WTC11 (cell line): Measurements from ENCODE around the gene RBFOX2. TPM values are rescaled to one million over a fixed set of nuclear protein-coding genes. Genes with fewer than 3 reads are reported as not detected.

Source experiments
- ATAC-seq: fragments of 200-7000 bp; cut with Tn5 transposase; 2 replicates; pipeline ENCODE4 v1.10.0; 2021; ENCODE audit warnings: mild to moderate bottlenecking, moderate library complexity
- CTCF ChIA-PET: fragments of 300-600 bp; sonication (Branson Sonifier 250); formaldehyde crosslinking; loops from one replicate; lab custom pipeline; 2021; ENCODE audit warnings: antibody characterized with exemption; lab: Charles Lee
- POLR2A ChIA-PET: fragments of 350-600 bp; sonication (Branson Sonifier 250); formaldehyde crosslinking; loops from one replicate; lab custom pipeline; 2021; ENCODE audit warnings: antibody characterized with exemption; lab: Charles Lee
- DNase-seq: peaks from one replicate; pipeline ENCODE4 v3.0.0; 2021; ENCODE audit warnings: low spot score
- H3K27ac Mint-ChIP-seq: 2 replicates; pipeline ENCODE4 v1.8.0; 2021; ENCODE audit warnings: mixed read lengths
- H3K27me3 Mint-ChIP-seq: 2 replicates; pipeline ENCODE4 v1.8.0; 2021; ENCODE audit warnings: low read depth, mild to moderate bottlenecking, moderate library complexity, mixed read lengths
- H3K36me3 Mint-ChIP-seq: 2 replicates; pipeline ENCODE4 v1.8.0; 2021; ENCODE audit warnings: mixed read lengths
- H3K4me1 Mint-ChIP-seq: 2 replicates; pipeline ENCODE4 v1.8.0; 2022; ENCODE audit warnings: mixed read lengths
- H3K4me3 Mint-ChIP-seq: 2 replicates; pipeline ENCODE4 v1.8.0; 2021; ENCODE audit warnings: mild to moderate bottlenecking, moderate library complexity, mixed read lengths
- H3K9me3 Mint-ChIP-seq: 2 replicates; pipeline ENCODE4 v1.8.0; 2021; ENCODE audit warnings: mixed read lengths
- ATF1 ChIP-seq: sonication (generic); formaldehyde crosslinking; IDR thresholded peaks from 2 replicates; pipeline ENCODE4 v1.8.1; 2023; ENCODE audit warnings: mild to moderate bottlenecking, moderate library complexity, missing genetic modification reagents
- ELF4 ChIP-seq: sonication (generic); formaldehyde crosslinking; IDR thresholded peaks from 2 replicates; pipeline ENCODE4 v1.8.1; 2022; ENCODE audit warnings: low read depth, mild to moderate bottlenecking, moderate library complexity, missing genetic modification reagents
- GABPB1 ChIP-seq: sonication (generic); formaldehyde crosslinking; IDR thresholded peaks from 2 replicates; pipeline ENCODE4 v1.8.1; 2023; ENCODE audit warnings: mild to moderate bottlenecking, missing genetic modification reagents
- KAT7 ChIP-seq: sonication (generic); formaldehyde crosslinking; IDR thresholded peaks from 2 replicates; pipeline ENCODE4 v1.8.1; 2023; ENCODE audit warnings: missing genetic modification reagents, mild to moderate bottlenecking, borderline replicate concordance
- NFATC4 ChIP-seq: fragments of 250-450 bp; sonication (Bioruptor Pico); IDR thresholded peaks from 2 replicates; pipeline ENCODE4 v1.9.0; 2021; ENCODE audit warnings: mild to moderate bottlenecking
- NFYB ChIP-seq: sonication (generic); formaldehyde crosslinking; conservative IDR thresholded peaks from 2 replicates; pipeline ENCODE4 v1.8.0; 2022; ENCODE audit warnings: low read depth, missing genetic modification reagents
- TCF7 ChIP-seq: sonication (generic); formaldehyde crosslinking; IDR thresholded peaks from 2 replicates; pipeline ENCODE4 v1.8.0; 2022; ENCODE audit warnings: mild to moderate bottlenecking, low read depth, missing genetic modification reagents, moderate library complexity
- ZNF138 ChIP-seq: sonication (generic); formaldehyde crosslinking; conservative IDR thresholded peaks from 2 replicates; pipeline ENCODE4 v1.8.1; 2022; ENCODE audit warnings: mild to moderate bottlenecking, moderate library complexity, missing genetic modification reagents
- ZNF219 ChIP-seq: sonication (generic); formaldehyde crosslinking; IDR thresholded peaks from 2 replicates; pipeline ENCODE4 v1.8.0; 2023; ENCODE audit warnings: missing genetic modification reagents, mild to moderate bottlenecking, borderline replicate concordance
- total RNA-seq: library from RNA; stranded (reverse); gene quantifications from 3 replicates; pipeline ENCODE4 v1.2.3, GENCODE V29; 2021
- TF ChIP-seq, protein P1 (sequence below): fragments of 250-450 bp; sonication (Bioruptor Pico); IDR thresholded peaks from 2 replicates; pipeline ENCODE4 v1.9.0; 2021; ENCODE audit warnings: mild to moderate bottlenecking, borderline replicate concordance
- TF ChIP-seq, protein P2 (sequence below): fragments of 250-450 bp; sonication (Bioruptor Pico); conservative IDR thresholded peaks from 2 replicates; pipeline ENCODE4 v1.9.0; 2021; ENCODE audit warnings: mild to moderate bottlenecking
- TF ChIP-seq, protein P3 (sequence below): sonication (generic); formaldehyde crosslinking; IDR thresholded peaks from 2 replicates; pipeline ENCODE4 v1.8.0; 2022; ENCODE audit warnings: mild to moderate bottlenecking, missing genetic modification reagents
- TF ChIP-seq, protein P4 (sequence below): sonication (generic); formaldehyde crosslinking; IDR thresholded peaks from 2 replicates; pipeline ENCODE4 v1.8.1; 2022; ENCODE audit warnings: mild to moderate bottlenecking, moderate library complexity, missing genetic modification reagents
- TF ChIP-seq, protein P5 (sequence below): sonication (generic); formaldehyde crosslinking; conservative IDR thresholded peaks from 2 replicates; pipeline ENCODE4 v1.8.1; 2023; ENCODE audit warnings: mild to moderate bottlenecking, low read depth, missing genetic modification reagents, moderate library complexity
- TF ChIP-seq, protein P6 (sequence below): sonication (generic); formaldehyde crosslinking; IDR thresholded peaks from 2 replicates; pipeline ENCODE4 v1.8.0; 2022; ENCODE audit warnings: mild to moderate bottlenecking, missing genetic modification reagents
- TF ChIP-seq, protein P7 (sequence below): sonication (generic); formaldehyde crosslinking; IDR thresholded peaks from 2 replicates; pipeline ENCODE4 v1.8.1; 2023; ENCODE audit warnings: mild to moderate bottlenecking, missing genetic modification reagents, borderline replicate concordance
- TF ChIP-seq, protein P8 (sequence below): sonication (generic); formaldehyde crosslinking; IDR thresholded peaks from 2 replicates; pipeline ENCODE4 v1.8.1; 2022; ENCODE audit warnings: mild to moderate bottlenecking, missing genetic modification reagents, moderate library complexity, borderline replicate concordance
- TF ChIP-seq, protein P9 (sequence below): sonication (generic); formaldehyde crosslinking; IDR thresholded peaks from 2 replicates; pipeline ENCODE4 v1.8.1; 2023; ENCODE audit warnings: mild to moderate bottlenecking, moderate library complexity, missing genetic modification reagents

RBFOX2 gene
- total RNA-seq, 1 experiment from 2014 or later, result 107 TPM

DNA sequence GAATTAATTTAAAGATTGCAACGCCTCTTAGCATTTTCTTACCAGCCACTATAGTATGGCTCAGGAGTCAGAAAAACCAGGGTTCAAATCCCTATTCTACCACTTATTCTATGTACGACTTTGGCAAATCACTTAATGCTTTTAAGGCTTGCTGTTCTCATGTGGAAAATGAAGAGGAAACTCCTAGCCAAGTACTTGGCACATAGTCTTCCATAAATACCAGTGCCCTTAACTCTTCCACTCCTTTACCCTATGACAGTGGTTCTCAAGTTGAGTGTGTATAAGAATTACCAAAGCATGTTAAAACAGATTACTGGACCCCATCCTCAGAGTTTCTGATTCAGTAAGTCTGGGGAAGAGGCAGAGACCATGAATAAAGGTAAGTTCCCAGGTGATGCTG, 107.6 kb downstream of the RBFOX2 start:
- ATAC-seq, result no peak

More for the DNA sequence above, 107.6 kb downstream of the RBFOX2 start:
- Mint-ChIP-seq H3K4me3 (no peak overlapping the region), H3K36me3 (no peaks in the 10 kb centered on the region), H3K27me3 (no peaks in the 10 kb centered on the region), H3K9me3 (no peaks in the 10 kb centered on the region), H3K27ac (no peak overlapping the region), H3K4me1 (peaks cover 33% of the 10 kb centered on the region)
- DNase-seq, result no peak
- POLR2A ChIA-PET, result no interaction called here
- TF ChIP-seq, protein P1, sequence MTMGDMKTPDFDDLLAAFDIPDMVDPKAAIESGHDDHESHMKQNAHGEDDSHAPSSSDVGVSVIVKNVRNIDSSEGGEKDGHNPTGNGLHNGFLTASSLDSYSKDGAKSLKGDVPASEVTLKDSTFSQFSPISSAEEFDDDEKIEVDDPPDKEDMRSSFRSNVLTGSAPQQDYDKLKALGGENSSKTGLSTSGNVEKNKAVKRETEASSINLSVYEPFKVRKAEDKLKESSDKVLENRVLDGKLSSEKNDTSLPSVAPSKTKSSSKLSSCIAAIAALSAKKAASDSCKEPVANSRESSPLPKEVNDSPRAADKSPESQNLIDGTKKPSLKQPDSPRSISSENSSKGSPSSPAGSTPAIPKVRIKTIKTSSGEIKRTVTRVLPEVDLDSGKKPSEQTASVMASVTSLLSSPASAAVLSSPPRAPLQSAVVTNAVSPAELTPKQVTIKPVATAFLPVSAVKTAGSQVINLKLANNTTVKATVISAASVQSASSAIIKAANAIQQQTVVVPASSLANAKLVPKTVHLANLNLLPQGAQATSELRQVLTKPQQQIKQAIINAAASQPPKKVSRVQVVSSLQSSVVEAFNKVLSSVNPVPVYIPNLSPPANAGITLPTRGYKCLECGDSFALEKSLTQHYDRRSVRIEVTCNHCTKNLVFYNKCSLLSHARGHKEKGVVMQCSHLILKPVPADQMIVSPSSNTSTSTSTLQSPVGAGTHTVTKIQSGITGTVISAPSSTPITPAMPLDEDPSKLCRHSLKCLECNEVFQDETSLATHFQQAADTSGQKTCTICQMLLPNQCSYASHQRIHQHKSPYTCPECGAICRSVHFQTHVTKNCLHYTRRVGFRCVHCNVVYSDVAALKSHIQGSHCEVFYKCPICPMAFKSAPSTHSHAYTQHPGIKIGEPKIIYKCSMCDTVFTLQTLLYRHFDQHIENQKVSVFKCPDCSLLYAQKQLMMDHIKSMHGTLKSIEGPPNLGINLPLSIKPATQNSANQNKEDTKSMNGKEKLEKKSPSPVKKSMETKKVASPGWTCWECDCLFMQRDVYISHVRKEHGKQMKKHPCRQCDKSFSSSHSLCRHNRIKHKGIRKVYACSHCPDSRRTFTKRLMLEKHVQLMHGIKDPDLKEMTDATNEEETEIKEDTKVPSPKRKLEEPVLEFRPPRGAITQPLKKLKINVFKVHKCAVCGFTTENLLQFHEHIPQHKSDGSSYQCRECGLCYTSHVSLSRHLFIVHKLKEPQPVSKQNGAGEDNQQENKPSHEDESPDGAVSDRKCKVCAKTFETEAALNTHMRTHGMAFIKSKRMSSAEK (CRISPR knock-in tag), result no peak
- TF ChIP-seq ATF1 (CRISPR knock-in tag) (no peak), ELF4 (no peak), ZNF138 (no peak), KAT7 (no peak), NFATC4 (CRISPR knock-in tag) (no peak), TCF7 (CRISPR knock-in tag) (no peak), ZNF219 (CRISPR knock-in tag) (no peak), GABPB1 (CRISPR knock-in tag) (no peak), NFYB (no peak)
- TF ChIP-seq, protein P2, sequence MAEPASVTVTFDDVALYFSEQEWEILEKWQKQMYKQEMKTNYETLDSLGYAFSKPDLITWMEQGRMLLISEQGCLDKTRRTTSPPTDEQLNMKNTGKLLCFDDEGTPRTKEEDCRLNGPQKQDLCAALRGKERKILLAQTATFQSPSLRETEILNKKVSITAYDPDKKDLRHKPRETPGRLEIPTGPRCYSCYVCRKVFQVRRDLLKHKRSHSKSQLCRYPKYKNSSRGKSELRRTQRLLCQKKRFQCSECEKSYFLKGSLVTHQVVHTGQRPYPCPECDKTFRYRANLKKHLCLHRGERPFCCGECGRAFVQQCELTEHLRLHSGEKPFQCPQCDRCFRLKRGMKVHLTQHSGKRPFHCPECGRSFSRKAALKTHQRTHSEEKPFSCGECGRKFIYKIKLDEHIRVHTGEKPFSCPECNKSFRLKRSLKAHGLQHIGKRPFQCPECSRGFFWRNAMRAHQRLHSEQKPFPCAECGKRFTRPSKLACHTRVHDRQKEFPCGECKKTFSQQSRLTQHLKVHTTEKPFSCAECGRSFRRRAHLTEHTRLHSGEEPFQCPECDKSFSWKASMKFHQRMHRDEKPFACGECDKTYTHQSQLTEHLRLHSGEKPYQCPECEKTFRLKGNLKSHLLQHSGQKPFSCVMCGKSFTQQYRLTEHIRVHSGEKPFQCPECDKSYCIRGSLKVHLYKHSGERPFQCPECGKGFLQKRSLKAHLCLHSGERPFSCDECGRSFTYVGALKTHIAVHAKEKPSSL (CRISPR knock-in tag), result no peak
- TF ChIP-seq, protein P3, sequence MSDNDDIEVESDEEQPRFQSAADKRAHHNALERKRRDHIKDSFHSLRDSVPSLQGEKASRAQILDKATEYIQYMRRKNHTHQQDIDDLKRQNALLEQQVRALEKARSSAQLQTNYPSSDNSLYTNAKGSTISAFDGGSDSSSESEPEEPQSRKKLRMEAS, result no peak
- TF ChIP-seq, protein P4, sequence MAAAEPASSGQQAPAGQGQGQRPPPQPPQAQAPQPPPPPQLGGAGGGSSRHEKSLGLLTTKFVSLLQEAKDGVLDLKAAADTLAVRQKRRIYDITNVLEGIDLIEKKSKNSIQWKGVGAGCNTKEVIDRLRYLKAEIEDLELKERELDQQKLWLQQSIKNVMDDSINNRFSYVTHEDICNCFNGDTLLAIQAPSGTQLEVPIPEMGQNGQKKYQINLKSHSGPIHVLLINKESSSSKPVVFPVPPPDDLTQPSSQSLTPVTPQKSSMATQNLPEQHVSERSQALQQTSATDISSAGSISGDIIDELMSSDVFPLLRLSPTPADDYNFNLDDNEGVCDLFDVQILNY (CRISPR knock-in tag), result no peak
- TF ChIP-seq, protein P5, sequence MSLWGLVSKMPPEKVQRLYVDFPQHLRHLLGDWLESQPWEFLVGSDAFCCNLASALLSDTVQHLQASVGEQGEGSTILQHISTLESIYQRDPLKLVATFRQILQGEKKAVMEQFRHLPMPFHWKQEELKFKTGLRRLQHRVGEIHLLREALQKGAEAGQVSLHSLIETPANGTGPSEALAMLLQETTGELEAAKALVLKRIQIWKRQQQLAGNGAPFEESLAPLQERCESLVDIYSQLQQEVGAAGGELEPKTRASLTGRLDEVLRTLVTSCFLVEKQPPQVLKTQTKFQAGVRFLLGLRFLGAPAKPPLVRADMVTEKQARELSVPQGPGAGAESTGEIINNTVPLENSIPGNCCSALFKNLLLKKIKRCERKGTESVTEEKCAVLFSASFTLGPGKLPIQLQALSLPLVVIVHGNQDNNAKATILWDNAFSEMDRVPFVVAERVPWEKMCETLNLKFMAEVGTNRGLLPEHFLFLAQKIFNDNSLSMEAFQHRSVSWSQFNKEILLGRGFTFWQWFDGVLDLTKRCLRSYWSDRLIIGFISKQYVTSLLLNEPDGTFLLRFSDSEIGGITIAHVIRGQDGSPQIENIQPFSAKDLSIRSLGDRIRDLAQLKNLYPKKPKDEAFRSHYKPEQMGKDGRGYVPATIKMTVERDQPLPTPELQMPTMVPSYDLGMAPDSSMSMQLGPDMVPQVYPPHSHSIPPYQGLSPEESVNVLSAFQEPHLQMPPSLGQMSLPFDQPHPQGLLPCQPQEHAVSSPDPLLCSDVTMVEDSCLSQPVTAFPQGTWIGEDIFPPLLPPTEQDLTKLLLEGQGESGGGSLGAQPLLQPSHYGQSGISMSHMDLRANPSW, result no peak
- TF ChIP-seq, protein P6, sequence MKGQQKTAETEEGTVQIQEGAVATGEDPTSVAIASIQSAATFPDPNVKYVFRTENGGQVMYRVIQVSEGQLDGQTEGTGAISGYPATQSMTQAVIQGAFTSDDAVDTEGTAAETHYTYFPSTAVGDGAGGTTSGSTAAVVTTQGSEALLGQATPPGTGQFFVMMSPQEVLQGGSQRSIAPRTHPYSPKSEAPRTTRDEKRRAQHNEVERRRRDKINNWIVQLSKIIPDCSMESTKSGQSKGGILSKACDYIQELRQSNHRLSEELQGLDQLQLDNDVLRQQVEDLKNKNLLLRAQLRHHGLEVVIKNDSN (CRISPR knock-in tag), result no peak
- TF ChIP-seq, protein P7, sequence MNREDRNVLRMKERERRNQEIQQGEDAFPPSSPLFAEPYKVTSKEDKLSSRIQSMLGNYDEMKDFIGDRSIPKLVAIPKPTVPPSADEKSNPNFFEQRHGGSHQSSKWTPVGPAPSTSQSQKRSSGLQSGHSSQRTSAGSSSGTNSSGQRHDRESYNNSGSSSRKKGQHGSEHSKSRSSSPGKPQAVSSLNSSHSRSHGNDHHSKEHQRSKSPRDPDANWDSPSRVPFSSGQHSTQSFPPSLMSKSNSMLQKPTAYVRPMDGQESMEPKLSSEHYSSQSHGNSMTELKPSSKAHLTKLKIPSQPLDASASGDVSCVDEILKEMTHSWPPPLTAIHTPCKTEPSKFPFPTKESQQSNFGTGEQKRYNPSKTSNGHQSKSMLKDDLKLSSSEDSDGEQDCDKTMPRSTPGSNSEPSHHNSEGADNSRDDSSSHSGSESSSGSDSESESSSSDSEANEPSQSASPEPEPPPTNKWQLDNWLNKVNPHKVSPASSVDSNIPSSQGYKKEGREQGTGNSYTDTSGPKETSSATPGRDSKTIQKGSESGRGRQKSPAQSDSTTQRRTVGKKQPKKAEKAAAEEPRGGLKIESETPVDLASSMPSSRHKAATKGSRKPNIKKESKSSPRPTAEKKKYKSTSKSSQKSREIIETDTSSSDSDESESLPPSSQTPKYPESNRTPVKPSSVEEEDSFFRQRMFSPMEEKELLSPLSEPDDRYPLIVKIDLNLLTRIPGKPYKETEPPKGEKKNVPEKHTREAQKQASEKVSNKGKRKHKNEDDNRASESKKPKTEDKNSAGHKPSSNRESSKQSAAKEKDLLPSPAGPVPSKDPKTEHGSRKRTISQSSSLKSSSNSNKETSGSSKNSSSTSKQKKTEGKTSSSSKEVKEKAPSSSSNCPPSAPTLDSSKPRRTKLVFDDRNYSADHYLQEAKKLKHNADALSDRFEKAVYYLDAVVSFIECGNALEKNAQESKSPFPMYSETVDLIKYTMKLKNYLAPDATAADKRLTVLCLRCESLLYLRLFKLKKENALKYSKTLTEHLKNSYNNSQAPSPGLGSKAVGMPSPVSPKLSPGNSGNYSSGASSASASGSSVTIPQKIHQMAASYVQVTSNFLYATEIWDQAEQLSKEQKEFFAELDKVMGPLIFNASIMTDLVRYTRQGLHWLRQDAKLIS (CRISPR knock-in tag), result no peak
- TF ChIP-seq, protein P8, sequence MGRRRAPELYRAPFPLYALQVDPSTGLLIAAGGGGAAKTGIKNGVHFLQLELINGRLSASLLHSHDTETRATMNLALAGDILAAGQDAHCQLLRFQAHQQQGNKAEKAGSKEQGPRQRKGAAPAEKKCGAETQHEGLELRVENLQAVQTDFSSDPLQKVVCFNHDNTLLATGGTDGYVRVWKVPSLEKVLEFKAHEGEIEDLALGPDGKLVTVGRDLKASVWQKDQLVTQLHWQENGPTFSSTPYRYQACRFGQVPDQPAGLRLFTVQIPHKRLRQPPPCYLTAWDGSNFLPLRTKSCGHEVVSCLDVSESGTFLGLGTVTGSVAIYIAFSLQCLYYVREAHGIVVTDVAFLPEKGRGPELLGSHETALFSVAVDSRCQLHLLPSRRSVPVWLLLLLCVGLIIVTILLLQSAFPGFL (CRISPR knock-in tag), result no peak
- TF ChIP-seq, protein P9, sequence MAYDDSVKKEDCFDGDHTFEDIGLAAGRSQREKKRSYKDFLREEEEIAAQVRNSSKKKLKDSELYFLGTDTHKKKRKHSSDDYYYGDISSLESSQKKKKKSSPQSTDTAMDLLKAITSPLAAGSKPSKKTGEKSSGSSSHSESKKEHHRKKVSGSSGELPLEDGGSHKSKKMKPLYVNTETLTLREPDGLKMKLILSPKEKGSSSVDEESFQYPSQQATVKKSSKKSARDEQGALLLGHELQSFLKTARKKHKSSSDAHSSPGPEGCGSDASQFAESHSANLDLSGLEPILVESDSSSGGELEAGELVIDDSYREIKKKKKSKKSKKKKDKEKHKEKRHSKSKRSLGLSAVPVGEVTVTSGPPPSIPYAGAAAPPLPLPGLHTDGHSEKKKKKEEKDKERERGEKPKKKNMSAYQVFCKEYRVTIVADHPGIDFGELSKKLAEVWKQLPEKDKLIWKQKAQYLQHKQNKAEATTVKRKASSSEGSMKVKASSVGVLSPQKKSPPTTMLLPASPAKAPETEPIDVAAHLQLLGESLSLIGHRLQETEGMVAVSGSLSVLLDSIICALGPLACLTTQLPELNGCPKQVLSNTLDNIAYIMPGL (CRISPR knock-in tag), result no peak
- CTCF ChIA-PET, result no interaction called here
